Hindlimb muscle (tissue), 1 donor: ENCODE data around the gene HLCS. TPM values are rescaled to one million over a fixed set of nuclear protein-coding genes. Genes with fewer than 3 reads are reported as not detected.

Experiments
- DNase-seq: peaks from one replicate; pipeline ENCODE4 v3.0.0-alpha.2; 2013
- polyA plus RNA-seq: library from polyadenylated mRNA; unstranded; fragments of 120-200 nt; gene quantifications from one replicate; pipeline ENCODE4 v1.2.1, GENCODE V29; 2013; ENCODE audit not compliant: insufficient read length

HLCS gene
- polyA plus RNA-seq, 1 donor = 12.8 TPM

DNA sequence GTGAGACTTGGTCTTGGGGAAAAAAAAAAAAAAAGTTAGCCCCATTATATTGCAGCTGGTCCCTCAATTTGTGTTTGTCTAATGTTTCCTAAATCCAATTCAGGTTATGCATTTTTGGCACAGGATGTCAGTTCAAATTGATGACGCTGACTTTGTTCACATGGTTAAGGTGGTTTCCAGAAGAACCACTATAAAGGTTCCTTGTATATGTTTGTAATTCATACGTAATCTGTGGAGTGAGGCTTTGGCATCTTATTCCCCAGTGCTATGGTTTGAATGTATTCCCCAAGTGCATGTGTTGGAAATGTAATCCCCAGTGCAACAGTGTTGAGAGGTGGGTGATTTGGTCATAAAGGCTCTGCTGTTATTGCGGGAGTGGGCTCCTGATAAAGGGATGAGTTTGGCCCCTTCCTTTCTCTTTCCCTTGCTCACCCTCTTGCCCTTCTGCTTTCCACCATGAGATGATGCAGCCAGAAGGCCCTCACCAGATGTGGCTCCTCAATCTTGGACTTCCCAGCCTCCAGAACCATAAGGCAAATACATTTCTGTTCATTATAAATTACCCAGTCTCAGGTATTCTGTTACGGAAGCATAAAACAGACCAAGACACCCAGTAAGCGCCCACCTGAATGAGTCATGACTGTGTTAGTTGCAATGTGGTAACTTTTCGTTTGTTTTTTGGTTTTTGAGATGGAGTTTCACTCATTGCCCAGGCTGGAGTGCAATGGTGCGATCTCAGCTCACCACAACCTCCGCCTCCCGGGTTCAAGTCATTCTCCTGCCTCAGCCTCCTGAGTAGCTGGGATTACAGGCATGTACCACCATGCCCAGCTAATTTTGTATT lies 19.5 kb upstream of the HLCS start:
- no peak for DNase-seq

DNA sequence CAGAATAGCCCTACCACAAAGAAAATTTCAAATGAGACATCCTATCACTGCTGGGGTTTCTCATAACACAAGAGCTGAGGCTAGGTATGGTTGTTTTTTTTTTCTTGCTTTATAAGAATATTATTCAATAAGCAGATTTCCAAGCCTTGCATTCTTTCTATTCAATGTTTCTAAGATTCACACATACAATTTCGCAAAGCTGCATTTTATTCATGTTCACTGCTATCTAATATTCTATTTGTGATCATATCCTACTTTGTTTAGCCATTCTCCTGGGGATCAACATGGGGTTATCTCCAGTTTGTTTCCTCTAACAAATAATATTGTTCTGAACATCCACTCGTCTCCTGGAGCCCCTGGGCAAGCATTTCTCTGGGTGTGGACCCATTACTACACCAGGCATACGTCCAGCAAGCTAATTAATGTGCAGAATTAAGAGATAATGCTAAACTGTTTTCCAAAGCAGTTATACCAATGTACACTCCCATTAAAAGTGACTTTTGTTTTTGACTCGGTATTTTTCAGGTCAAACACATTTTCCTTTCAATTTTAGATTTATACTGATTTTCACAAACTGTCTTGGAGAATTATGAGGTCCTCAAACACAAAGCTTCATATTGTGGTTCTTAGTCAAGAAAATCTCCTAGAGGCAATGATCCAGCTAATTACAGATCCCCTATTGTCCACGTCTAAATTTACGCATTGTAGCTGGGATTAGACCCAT lies 15.7 kb upstream of the HLCS start:
- no peak for DNase-seq

DNA sequence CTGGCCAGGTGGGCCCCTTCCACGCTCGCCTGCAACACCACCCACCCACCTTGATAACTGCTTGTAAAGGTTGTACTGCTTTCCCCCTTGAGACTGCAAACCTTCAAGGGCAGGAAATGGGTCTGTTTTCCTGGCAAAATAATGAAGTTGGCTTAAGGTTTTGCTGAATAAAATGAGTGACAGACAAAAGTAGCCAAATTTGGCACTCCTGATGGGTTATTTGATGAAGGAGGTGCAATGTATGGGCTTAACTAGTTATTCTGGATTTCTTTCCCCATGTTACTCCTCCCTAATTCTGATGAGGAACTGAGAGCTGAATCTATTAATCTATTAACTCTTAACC lies 14.6 kb upstream of the HLCS start:
- DNase-seq = no peak

DNA sequence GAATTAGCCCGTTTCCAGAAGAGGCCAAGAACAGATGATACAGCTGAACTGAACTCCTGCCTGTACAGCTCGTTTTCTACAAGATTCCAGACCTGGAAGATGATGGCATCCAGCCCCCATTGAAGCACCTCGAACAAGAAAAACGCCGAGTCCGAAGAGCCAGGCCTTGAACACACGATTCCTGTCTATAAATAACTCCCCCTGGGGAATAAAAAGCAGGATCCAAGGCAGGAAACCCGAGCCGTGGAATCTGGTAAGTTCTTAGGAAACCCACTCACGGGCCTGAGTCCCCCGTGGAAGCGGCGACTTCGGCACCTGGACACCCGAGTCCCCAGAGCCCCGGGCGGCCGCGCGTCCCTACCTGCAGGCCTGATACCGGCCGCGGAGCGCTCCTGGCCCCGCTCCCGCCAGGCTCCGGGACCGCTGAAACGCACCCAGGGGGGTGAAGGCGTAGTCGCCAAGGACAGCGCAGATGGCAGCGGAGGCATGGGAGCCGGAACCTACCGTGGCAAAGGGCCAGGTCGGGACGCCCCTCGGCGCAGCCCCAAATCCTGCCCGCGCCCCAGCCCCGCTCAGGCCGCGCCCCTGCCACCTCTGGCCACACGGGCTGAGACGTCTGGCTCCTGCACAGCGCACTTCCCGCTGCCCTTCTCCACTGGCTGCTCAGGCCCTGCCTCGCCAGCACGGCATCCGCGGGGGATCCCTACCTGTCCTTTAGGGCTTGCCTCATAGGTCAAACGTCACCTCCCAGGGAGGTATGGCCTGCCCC lies 14.0 kb upstream of the HLCS start:
- no peak for DNase-seq

- DNase-seq = peak; percentile 79
Observed at GRCh38 chr21:36976882-36977651, 10.6 kb upstream of the HLCS start.

- no peak for DNase-seq
Observed at GRCh38 chr21:36976228-36976861, 9.9 kb upstream of the HLCS start.

DNA sequence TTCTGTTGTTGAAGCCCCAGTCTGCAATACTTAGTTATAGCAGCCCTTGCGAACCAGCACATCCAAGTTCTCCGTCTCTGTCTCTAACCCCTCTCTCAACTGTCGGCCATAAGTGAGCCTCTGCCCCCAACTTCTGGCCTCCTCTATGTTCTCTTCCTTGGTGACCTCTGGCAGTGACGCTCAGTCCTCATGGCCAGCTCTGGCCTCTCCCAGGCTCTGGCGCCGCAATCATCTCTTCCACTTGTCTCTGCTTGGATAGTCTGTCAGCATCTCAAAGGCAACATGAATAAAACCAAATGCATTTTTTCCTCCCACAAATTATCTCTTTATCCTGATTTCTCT lies 8.4 kb upstream of the HLCS start:
- no peak for DNase-seq

GRCh38 chr21:36973986-36974850 lies 7.7 kb upstream of the HLCS start:
- DNase-seq = no peak

DNA sequence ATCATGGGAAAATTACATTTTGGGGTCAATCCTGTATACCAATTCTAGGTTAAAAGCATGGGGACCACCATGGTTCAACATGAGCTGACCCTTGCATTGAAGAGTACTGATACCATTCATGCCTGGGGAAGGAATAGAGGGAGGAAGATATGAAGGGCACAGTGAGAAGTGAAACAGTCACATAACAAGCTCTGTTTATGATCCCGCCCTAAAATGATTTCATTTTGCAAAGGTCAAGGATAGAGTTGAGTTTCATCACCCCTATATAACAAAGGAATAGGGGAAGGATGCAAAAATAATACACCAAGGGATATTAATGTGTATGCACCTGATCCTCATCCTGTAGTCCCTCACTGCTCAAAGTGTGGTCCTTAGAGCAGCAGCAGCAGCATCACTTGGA lies 2.5 kb upstream of the HLCS start:
- no peak for DNase-seq

DNA sequence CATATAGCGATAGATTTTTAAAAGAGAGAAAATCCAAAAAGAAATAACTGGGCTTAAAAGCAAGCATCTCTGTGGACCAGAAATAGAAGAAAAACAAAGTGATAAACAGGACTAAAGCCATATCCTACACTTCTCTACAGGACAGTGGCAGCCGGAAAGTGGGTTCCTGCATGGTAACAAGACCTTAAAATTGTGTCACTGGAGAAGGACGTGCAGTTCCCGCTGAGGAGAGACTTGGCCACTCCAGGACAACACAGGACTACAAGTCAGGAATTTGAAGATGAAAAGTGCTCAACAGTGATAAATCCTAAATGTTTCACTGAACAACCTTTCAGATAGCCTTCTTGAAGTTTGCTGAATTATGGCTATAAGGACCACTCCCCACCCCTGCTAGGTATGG lies 1.9 kb upstream of the HLCS start:
- no peak for DNase-seq

DNA sequence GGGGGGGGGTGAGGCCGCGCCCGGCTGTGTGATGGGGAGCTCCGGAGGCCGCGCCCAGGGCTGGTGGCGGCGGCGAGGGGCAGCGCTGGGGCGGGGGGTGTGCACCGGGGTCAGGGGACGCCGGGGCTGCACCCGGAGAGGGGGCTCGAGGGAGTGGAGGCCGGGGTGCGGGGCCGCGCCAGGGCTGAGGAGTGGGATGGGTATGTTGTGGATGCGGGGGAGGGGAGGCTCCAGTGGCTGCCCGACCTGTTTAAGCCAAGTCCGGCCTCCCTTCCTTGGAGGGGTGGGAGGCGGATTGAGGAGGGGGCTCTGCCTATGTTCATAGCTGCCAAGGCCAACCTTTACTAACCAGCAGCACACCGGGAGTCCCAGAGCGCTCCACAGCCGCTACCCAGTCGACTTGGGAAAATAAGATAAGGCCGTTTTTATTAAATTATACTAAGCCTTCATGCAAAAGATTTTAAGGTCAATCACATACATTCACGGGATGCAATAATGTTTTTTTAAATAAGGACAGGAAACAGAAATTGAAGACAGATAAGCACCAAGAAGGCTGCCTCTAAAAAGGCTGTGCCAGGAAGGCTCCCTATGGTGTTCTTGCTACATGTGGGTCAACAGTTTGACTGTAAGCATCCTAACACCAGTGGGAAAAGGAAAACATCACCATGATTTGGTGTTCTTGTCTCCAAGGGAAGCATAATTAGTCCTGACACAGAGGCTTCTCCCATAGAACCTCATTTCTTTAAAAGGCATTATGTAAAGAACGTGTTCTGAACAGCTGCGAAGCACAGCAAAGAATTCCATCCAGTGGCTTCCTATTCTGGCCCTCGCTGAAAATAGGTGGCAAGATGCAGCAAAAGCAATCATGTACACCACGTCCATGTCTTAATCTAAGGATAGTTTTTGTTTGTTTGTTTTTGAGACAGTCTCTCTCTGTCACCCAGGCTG lies 626 bp upstream of the HLCS start:
- DNase-seq = peak; percentile 10

- DNase-seq = no peak
Observed at GRCh38 chr21:36965720-36966065, 776 bp downstream of the HLCS start.

DNA sequence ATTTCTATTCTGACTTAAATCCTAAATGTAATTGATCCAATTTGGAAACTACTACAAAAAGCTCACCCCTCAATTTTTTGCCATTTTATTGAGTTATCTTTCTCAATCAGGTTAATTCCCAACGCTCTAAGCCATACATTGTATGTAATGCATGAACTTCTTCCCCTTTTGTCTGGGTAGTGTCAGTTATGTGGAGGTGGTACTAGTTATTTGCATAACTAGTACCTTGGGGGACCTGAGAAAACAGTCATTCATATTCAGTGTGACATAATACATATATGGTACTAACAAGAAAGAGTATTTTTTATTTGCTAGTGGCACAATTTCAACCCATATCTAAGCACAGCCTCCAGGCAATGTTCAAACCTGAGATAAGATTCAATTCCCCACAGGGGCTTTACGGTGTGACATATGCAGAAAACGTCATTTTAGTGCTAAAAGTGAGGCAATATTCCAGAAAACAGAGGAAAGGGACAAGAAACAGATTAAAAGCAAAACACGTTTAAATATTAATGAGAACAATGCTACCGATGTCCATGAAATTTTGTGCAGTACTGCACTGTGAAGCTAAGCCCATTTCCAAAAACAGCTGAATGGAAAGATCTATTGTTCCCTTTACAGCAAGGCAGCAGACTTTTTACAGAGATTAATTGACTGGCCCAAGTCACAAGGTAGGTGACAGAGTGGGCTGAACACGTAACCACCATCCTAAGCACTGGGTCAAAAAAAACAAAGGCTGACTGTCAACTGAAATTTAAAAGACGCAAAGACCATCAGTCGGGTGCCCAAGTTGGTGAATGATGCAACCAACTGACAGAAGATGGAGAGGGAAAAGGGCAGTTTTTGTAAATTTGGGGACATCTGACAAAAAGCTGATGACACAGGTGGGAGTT lies 1.4 kb downstream of the HLCS start:
- DNase-seq = no peak

DNA sequence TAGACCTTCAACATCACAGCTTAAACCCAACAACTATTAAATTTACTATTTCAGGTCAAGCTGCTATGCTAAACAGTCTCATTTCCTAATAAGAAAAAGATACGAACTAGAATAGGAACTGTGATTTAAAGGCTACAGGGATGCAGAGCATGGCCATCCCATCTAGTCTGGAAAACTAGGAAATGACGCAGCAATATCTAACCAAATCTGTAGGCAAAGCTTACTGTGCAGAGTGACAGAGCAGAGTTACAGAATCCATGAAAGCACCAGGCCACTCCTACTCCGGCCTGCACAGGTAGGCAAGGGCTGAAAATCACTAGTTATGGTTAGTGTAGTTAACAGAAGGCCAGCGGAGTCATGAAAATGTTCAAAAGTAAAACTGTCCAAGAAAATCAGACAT lies 2.1 kb downstream of the HLCS start:
- no peak for DNase-seq

DNA sequence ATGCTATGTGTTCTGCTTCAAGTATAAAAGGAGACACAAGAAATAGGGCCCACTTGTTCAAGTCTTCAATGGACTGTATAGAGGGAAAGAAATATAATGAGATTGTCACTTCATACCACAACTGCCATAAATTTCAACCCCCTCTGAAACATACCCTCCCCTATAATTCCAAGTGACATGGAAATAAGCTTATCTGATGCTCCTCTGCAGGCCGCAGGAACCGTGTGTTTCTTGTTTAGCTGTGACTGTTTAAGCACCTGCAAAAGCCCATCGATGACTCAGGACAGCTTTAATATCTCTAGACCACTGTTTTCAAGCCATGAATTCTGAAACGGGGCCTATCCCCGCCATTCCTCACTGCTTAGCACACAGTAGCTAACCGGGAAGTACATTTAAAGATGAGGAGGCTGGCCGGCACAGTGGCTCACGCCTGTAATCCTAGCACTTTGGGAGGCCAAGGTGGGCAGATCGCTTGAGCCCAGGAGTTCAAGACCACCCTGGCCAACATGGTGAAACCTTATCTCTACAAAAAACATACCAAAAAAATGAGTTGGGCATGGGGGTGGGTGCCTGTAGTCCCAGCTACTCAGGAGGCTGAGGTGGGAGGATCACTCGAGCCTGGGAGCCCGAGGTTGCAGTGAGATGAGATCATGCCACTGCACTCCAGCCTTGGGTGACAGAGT lies 4.2 kb downstream of the HLCS start:
- no peak for DNase-seq

GRCh38 chr21:36960676-36961284 lies 5.7 kb downstream of the HLCS start:
- DNase-seq = no peak

DNA sequence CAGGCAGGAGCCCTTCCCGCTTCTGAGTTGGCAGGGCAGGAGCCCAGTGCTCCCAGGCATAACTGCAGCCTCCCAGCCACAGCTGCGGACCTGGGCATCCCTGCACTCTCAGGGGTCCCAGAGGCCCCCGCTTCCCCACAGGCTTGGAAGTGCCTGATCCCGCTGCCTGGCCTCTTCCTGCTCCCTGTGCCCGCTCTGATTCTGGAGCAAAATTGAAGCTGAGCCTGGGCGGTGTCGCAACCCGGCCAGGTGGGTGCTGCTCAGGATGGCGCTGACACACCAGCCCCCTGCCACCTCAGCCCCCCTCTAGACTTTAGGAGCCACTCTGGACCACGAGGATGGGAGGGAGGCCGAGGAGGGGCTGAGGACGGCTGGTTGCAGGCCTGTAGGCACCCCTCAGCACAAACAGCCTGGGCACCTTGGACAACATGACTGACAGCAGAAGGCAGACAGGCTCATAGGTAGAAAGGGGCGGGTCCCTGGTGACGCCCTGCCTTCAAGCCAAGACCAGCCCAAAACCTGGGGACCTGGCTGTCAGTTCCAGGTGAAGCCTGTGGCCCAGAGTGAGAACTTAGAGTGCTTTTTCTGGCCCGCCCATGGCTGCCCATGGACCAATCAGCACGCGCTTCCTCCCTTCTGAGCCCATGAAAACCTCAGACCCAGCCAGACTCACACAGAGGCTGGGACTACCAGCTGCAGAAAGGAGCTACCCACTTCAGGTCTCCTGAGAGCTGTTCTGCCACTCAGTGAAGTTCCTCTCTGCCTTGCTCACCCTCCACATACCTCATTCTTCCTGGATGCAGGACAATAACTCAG lies 7.2 kb downstream of the HLCS start:
- DNase-seq = no peak
